ENCODE data around the gene NYAP1.
"Not testable (repeated sequence)": the region's sequence is repeated elsewhere in the genome, so short reads cannot be mapped to it uniquely, and the experiment has no call there.

Gene NYAP1

DNA sequence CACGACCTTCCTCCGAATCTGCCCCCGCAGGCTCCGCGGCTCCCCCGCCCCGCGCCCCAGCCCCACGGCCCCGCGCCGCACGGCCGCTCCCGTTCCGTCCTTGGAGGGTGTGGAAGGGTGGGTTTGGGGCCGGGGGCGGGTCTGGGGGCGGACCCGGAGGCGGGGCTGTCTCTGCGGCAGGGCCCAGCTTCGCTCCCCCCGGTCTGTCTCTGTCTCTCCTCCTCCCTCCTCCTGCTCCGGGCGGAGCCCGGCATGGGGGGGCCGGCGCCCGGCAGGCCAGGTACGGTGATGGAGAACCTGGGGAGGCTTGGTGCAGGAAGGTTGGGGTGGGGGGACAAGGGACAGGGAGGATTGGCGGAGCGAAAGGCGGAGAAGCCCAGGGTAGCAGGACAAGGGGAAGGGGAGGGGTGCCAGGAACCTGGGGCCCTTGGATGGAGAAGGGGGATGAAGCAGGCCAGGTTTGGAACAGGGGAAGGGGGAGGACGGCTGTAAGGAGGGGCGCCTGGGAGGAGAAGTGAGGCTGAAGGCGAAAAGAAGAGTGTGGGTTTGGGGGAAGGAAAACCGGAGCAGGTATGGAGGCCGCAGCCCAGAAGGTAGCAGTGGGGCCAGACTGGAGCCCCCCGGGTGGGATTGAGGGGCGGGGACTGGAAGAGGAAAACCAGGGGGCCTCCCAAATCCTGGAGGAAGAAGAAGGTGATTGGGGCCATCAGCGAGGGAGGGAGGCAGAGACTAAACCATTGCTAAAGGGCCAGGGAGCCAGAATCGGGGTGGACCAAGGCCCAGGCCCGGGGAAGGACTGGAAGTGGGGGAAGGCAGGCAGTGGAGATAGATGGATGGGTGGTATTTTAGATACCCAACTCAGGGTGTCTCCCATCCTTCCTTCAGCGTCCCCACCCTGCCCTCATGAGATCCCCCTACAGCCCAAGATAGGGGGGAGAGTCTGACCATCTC, at the start of gene NYAP1:
NYAP1 (plus strand) TSS at position 206 of the 951 bp plus-strand sequence. CDS start 1,385 bp downstream, outside the sequence.
- DNase-seq: peak; percentile 8

DNA sequence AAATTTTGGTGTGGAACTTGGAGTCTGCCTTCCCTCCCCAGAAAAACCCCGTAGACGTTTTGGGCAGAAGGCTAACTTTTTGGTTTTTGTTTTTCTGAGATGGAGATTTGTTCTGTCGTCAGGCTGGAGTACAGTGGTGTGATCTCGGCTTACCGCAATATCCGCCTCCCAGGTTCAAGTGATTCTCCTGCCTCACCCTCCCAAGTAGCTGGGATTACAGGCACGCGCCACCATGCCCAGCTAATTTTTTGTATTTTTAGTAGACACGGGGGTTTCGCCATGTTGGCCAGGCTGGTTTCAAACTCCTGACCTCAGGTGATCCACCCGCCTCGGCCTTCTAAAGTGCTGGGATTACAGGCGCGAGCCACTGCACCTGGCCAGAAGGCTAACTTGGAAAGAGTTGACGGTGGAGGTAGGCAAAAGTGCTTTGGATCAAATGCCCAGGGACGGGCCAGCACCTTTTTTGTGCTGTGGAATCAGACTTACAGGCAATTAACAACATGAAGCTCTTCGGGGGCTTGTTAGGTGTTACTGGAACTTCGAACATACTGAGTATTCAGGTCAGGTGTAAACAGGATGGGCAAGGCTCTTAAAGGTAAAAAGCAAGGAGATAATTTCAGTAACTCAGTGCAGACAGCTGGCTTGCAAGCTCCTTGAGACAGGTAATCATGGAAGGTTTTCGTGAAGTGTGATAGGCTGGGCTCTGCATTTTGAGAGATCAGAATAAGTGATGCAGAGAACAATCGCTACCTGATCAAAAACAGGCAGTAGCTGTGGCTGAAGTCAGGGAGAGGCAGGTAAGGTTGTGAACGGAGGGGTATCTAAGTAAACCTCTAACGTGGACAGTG, 49.2 kb upstream of the NYAP1 start:
- no peak for DNase-seq

- DNase-seq: no peak
These were observed 48.1 kb upstream of the NYAP1 start for GRCh38 chr7:100435401-100436304.

GRCh38 chr7:100437150-100438100, 46.3 kb upstream of the NYAP1 start:
- no peak for DNase-seq

GRCh38 chr7:100438172-100438571, 45.6 kb upstream of the NYAP1 start:
- no peak for DNase-seq

- DNase-seq: not testable (repeated sequence)
These were observed 45.0 kb upstream of the NYAP1 start for GRCh38 chr7:100438731-100439130.

DNA sequence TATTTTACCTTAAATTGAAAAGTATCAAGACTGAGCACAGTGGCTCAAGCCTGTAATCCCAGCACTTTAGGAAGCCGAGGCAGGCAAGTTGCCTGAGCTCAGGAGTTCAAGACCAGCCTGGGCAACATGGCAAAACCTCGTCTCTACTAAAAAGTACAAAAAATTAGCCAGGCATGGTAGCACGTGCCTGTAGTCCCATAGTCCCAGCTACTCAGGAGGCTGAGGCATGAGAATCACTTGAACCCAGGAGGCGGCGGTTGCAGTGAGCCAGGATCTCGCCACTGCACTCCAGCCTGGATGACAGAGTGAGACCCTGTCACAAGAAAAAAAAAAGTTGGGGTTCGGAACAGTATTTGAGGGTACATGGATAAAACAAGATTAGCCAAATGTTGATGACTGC, 44.5 kb upstream of the NYAP1 start:
- DNase-seq: not testable (repeated sequence)

DNA sequence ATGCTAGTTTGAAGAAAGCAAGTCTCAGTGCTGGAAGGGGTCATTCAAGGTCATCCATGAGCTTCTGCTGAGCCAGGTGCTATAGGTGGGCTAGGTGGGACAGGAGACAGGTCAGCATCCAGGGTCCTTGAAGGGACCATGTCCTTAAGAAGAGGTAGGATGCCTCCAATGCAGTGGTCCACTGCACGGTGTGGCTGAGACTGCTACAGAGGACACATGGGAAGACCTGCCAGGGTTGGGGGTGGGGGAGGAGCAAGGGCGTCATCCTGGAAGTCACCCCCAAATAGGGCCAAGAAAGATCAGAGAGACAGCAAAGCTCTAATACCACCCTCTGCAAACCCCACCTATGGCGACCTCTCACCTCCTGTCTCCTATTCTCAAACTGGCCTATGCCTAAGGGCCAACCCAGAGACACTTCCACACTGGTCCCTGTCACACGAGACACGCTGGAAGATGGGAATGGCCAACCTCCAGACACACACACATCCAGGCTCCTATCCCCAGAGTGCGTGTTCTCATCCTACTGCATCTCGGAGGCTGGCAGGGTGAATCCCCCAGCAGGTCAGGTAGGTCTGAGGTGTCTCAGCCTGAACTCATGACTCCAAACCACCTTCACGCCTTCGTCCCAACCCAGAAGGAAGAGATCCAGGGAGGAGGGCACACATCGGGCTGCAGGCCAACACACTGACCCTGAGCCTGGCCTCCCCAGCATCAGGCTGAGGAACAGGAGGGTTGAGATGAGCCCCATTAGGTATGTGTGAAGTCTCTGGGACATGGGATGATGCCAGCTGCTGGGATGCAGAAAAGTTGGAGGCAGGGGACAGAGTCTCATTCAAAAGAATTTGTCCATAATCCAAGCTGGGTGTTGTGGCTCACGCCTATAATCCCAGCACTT, 41.8 kb upstream of the NYAP1 start:
- no peak for DNase-seq

- DNase-seq: no peak
These were observed 40.5 kb upstream of the NYAP1 start for GRCh38 chr7:100443096-100443840.

DNA sequence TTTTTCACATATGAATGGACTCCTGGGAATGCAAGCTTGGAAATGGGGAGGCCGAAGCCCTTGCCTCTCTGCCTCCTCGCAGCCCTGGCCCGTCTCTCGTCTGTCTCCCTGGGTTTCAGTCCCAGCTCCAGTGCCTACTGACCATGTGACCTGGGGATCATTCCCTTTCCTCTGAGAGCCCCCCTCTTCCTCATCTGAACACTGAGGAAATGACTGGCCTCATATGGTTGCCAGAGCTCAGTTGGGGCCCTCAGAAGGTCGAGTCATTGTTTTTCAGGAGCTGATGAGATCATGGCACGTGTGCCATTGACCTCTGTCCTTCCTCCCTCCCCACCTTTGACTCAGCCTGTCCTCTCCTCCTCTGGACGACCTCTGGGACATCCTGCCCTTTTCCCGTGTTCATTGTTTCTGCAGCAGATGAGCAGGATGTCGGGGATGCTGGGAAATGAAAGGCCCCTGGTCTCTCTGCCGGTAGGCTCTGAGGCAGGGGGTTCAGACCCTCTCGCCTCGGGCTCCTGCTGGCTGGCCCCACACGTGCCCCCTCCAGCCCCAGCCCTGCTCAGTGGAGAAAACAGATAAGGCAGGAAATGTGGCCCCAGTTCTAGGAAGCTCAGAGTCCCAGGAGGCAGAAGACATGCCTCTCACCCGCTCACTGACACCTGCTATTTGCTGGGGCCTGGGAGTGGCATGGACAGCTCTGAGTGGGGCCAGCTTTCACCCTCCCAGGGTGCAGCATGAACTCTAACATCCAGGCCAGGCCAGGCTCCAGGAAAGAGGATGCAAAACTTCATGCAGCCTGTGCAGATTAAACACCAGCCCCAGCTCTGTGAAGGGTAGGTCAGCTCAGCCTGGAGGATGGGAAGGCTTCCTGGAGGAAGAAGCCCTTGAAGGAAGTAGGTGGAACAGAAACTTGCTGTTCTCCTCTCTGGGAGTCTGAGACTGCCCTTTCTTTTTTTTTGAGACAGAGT, 39.1 kb upstream of the NYAP1 start:
- DNase-seq: no peak

DNA sequence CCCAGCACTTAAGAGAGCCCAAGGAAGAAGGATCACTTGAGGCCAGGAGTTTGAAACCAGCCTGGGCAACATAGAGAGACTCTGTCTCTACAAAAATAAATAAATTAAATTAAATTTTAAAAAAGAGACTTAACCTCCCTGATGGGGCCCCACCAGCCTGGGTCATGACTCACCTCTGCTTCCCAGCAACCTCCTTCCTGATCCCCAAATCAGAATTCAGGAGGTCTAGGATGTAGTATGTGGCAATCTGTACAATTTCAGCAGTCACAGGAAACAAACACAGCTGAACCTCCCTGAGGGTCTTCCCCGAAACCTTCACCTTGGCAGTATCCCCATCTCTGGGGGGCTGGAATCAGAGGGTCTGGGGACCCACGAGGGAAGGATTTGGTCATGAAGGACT, 37.7 kb upstream of the NYAP1 start:
- DNase-seq: no peak

- not testable (repeated sequence) for DNase-seq
These were observed 36.4 kb upstream of the NYAP1 start for GRCh38 chr7:100447363-100447762.

GRCh38 chr7:100449190-100449795, 34.4 kb upstream of the NYAP1 start:
- no peak for DNase-seq

GRCh38 chr7:100452513-100452912, 31.2 kb upstream of the NYAP1 start:
- no peak for DNase-seq

DNA sequence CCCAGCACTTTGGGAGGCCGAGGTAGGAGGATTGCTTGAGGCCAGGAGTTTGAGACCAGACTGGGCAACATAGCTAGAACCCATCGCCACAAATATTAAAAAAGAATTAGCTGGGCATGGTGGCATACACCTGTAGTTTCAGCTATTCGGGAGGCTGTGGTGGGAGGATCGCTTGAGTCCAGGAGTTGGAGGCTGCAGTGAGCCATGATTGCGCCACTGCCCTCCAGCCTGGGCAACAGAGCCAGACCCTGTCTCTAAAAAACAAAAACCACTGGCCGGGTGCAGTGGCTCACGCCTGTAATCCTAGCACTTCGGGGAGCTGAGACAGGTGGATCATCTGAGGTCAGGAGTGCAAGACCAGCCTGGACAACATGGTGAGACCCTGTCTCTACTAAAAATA, 29.9 kb upstream of the NYAP1 start:
- not testable (repeated sequence) for DNase-seq

GRCh38 chr7:100455206-100455605, 28.5 kb upstream of the NYAP1 start:
- DNase-seq: no peak

DNA sequence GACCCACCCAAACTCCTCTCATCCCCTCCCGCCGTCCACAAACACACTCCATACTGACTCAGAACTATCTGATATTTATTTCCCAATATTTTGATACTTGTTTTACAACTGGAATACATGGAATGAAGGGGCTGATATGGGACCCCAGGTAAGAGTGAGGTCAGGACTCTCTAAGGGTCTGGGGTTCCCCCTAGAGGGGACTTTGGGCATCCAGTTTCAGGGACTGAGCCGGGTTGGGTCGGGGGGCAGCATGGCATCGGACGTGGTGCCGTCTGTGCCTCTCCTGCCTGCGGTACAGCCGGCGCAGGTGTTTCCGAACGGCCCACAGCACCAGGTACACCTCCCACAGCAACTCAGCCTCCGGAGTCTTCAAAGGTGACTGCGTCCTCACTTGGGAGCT, 27.2 kb upstream of the NYAP1 start:
- no peak for DNase-seq

DNA sequence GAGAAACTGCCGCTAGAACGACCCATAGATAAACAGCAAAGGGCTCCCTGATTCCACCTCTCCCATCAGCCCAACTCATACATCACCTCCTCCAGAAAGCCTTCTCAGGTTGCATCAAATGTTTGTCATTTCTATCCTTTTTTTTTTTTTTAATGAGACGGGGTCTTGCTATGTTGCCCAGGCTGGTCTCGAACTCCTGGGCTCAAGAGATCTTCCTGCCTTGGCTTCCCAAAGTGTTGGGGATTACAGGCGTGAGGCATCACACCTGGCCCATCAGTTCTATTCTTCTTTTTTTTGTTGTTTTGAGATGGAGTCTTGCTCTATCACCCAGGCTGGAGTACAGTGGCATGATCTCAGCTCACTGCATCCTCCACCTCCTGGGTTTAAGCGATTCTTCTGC, 26.7 kb upstream of the NYAP1 start:
- DNase-seq: no peak
